Vagina (tissue), 2 donors: ENCODE measurements around the gene JAGN1. TPM values are rescaled to one million over a fixed set of nuclear protein-coding genes. Genes with fewer than 3 reads are reported as not detected.

ENCODE experiments used
- DNase-seq, 2 donors: peaks; one replicate each; pipeline ENCODE4 v3.0.0-alpha.2; 2017; ENCODE audit errors: extremely low spot score in 2 of 2
- H3K27ac ChIP-seq: fragments of 200-600 bp; sonication (generic); one replicate; pipeline ENCODE4 v1.5.1; 2019
- H3K27me3 ChIP-seq: fragments of 200-600 bp; sonication (generic); one replicate; pipeline ENCODE4 v1.5.1; 2019
- H3K36me3 ChIP-seq, 2 donors: fragments of 200-600 bp; sonication (generic); one replicate each; pipeline ENCODE4 v1.5.1; 2017 to 2019
- H3K4me1 ChIP-seq: fragments of 200-600 bp; sonication (generic); one replicate; pipeline ENCODE4 v1.5.1; 2019
- H3K4me3 ChIP-seq, 2 donors: fragments of 200-600 bp; sonication (generic); 1 replicate in 1 of 2; 2 replicates in 1 of 2; pipeline ENCODE4 v1.5.1; 2016 to 2019
- H3K9me3 ChIP-seq: fragments of 200-600 bp; sonication (generic); one replicate; pipeline ENCODE4 v1.5.1; 2019
- POLR2A ChIP-seq, 2 donors: fragments of 450-650 bp; IDR thresholded peaks; one replicate each; pipeline ENCODE4 v1.6.1; 2017; ENCODE audit warnings: antibody characterized with exemption in 2 of 2, mild to moderate bottlenecking in 2 of 2, moderate library complexity in 2 of 2
- POLR2AphosphoS5 ChIP-seq, 2 donors: sonication (generic); formaldehyde crosslinking; IDR thresholded peaks; one replicate each; pipeline ENCODE4 v1.9.0; 2017; ENCODE audit warnings: antibody characterized with exemption in 2 of 2, mild to moderate bottlenecking in 2 of 2, low read depth in 1 of 2; ENCODE audit not compliant: insufficient read depth in 1 of 2
- intact Hi-C: fragments of 100-400 bp; cut with DNase I; formaldehyde crosslinking; loops from one replicate; pipeline ENCODE4 v1.15.1; 2023
- total RNA-seq: library from RNA; depleted of rRNA; stranded (reverse); fragments of >200 nt; gene quantifications from one replicate; pipeline ENCODE4 v1.2.3, GENCODE V29; 2016
- TF ChIP-seq, protein P1 (sequence below), 3 experiments: fragments of 450-650 bp in 2 of 3; fragments of 200-600 bp in 1 of 3; sonication (generic) in 1 of 3; IDR thresholded peaks; one replicate each; pipeline ENCODE4 v1.5.1; 2017 to 2019; ENCODE audit warnings: antibody characterized with exemption in 3 of 3, mild to moderate bottlenecking in 2 of 3, moderate library complexity in 2 of 3

Gene JAGN1
- total RNA-seq, 1 donor from 2014 or later: 32.7 TPM

DNA sequence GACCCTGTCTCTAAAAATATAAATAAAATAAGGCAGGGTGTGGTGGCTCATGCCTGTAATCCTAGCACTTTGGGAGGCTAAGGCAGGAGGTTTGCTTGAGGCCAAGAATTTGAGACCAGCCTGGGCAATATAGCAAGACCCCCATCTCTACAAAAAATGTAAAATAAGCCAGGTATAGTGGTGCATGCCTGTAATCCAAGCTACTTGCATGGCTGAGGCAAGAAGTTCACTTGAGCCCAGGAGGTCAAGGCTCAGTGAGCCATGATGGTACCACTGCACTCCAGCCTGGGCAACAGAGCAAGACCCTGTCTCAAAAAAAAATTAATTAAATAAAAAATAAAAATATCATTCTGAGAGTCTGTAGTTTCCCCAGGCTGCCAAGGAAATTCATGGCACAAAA is 4.1 kb upstream of the JAGN1 start:
- no peak overlapping the region for H3K27ac ChIP-seq
- H3K4me1 ChIP-seq: peaks cover 31% of the 10 kb centered on the region
- H3K9me3 ChIP-seq: no peaks in the 10 kb centered on the region
- TF ChIP-seq, protein P1, sequence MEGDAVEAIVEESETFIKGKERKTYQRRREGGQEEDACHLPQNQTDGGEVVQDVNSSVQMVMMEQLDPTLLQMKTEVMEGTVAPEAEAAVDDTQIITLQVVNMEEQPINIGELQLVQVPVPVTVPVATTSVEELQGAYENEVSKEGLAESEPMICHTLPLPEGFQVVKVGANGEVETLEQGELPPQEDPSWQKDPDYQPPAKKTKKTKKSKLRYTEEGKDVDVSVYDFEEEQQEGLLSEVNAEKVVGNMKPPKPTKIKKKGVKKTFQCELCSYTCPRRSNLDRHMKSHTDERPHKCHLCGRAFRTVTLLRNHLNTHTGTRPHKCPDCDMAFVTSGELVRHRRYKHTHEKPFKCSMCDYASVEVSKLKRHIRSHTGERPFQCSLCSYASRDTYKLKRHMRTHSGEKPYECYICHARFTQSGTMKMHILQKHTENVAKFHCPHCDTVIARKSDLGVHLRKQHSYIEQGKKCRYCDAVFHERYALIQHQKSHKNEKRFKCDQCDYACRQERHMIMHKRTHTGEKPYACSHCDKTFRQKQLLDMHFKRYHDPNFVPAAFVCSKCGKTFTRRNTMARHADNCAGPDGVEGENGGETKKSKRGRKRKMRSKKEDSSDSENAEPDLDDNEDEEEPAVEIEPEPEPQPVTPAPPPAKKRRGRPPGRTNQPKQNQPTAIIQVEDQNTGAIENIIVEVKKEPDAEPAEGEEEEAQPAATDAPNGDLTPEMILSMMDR (IDR thresholded peaks at IDR 0.05): no peak
- no peak for TF ChIP-seq POLR2A (IDR thresholded peaks at IDR 0.05)
- no peak for TF ChIP-seq POLR2AphosphoS5 (IDR thresholded peaks at IDR 0.05; ENCODE audit: insufficient read depth in 1 of 2, low read depth in 1 of 2)
- H3K4me3 ChIP-seq: no peak overlapping the region
- no peaks in the 10 kb centered on the region for H3K27me3 ChIP-seq
- intact Hi-C loops: no loop called here
- DNase-seq: no peak
- no peaks in the 10 kb centered on the region for H3K36me3 ChIP-seq

DNA sequence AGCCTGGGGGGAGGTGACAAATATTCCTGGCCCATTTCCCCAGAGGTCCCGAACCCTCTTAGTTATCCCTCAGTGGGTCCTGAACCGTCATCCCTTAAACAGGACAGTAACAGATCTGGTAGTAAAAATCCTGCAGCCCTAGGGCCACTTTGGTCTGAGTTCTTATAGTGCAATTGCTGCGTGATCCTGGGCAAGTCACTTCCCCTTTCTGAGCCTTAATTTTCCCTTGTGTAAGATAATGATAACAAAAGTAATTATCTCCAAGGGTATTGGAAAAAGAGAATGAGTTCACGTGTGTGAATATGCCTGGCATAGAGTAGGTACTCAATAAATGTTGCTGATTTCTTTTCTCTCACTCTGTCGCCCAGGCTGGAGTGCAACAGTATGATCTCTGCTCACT is 2.9 kb upstream of the JAGN1 start:
- no peaks in the 10 kb centered on the region for H3K27me3 ChIP-seq

DNA sequence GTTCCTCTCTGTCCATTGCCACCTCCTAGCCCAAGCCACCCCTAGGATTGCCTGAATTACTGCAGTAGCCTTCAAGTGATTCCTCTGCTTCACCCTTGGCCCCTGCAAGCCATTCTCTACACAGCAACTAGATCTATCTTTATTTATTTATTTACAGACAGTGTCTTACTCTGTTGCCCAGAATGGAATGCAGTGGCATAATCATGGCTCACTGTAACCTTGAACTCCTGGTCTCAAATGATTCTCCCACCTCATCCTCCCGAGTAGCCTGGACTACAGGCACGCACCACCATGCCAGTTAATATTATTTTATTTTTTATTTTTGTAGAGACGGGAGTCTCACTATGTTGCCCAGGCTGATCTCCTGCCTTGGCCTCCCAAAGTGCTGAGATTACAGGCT is 1.9 kb upstream of the JAGN1 start:
- TF ChIP-seq POLR2AphosphoS5 (IDR thresholded peaks at IDR 0.05; ENCODE audit: insufficient read depth in 1 of 2, low read depth in 1 of 2) (no peak), POLR2A (IDR thresholded peaks at IDR 0.05) (no peak)
- TF ChIP-seq, protein P1 (IDR thresholded peaks at IDR 0.05): no peak
- intact Hi-C loops: no loop called here
- no peaks in the 10 kb centered on the region for H3K9me3 ChIP-seq

More for the DNA sequence above, 2.9 kb upstream of the JAGN1 start:
- Histone ChIP-seq H3K4me1 (peaks cover 43% of the 10 kb centered on the region), H3K4me3 (no peak overlapping the region), H3K9me3 (no peaks in the 10 kb centered on the region), H3K36me3 (peaks cover 0 to 6% of the 10 kb centered on the region in 2 donors), H3K27ac (no peak overlapping the region)
- no peak for DNase-seq
- intact Hi-C loops: no loop called here
- TF ChIP-seq POLR2AphosphoS5 (IDR thresholded peaks at IDR 0.05; ENCODE audit: insufficient read depth in 1 of 2, low read depth in 1 of 2) (no peak), POLR2A (IDR thresholded peaks at IDR 0.05) (no peak)
- TF ChIP-seq, protein P1 (IDR thresholded peaks at IDR 0.05): no peak

DNA sequence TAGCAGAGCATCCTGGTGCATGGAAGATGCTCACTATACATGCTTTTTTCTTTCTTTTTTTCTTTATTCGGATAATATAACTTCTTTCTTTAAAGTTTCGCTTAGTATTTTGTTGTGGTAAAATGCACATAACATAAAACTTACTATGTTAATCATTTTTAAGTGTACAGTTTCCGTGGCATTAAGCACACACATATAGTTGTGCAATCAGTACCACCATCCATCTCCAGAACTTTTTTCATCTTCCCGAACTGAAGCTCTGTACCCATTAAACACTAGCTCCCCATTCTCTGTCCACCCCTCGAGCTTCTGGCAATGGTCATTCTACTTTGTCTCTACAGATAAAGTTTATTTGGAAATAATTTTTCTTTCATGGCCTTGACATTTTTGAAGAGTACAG is 1.0 kb upstream of the JAGN1 start:
- H3K27me3 ChIP-seq: no peaks in the 10 kb centered on the region
- intact Hi-C loops: no loop called here
- TF ChIP-seq, protein P1 (IDR thresholded peaks at IDR 0.05): no peak
- TF ChIP-seq POLR2A (IDR thresholded peaks at IDR 0.05): no peak
- TF ChIP-seq POLR2AphosphoS5 (IDR thresholded peaks at IDR 0.05; ENCODE audit: insufficient read depth in 1 of 2, low read depth in 1 of 2): no peak
- H3K4me3 ChIP-seq: no peak overlapping the region
- no peaks in the 10 kb centered on the region for H3K9me3 ChIP-seq
- H3K36me3 ChIP-seq: peaks cover 0 to 15% of the 10 kb centered on the region in 2 donors
- no peak for DNase-seq
- peaks cover 53% of the 10 kb centered on the region for H3K4me1 ChIP-seq
- no peak overlapping the region for H3K27ac ChIP-seq

More for the DNA sequence above, 1.9 kb upstream of the JAGN1 start:
- Histone ChIP-seq H3K27me3 (no peaks in the 10 kb centered on the region), H3K36me3 (peaks cover 0 to 15% of the 10 kb centered on the region in 2 donors), H3K4me1 (peaks cover 51% of the 10 kb centered on the region), H3K4me3 (no peak overlapping the region), H3K27ac (no peak overlapping the region)
- no peak for DNase-seq

DNA sequence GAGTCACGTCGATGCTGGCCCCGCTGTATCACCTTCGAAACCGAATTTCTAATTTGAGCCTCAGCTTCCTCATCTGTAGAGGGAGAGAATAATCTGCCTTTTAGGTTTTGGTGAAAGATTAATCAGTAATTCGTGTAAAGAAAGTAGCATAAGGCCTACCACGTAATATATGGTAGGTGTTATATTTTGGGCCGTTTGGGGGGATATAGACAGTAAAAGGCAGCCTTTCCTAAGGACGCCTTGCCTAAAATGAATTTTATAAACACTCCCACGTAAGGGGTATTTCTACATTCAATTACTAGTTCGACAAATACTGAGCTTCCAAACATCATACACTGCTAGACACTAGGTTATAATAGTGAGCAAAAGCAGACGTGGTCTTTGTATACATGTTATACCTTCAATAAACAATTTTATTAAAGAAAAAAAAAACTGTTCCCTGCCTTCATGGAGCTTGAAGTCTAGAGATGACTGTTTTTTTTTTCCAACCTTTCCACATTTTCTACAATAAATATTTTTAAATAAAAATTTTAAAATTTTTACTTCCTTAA is 737 bp downstream of the JAGN1 start:
- peak overlapping the region; percentile 94 for H3K27ac ChIP-seq
- no peak for DNase-seq
- no peaks in the 10 kb centered on the region for H3K9me3 ChIP-seq
- no peaks in the 10 kb centered on the region for H3K27me3 ChIP-seq
- intact Hi-C loops: no loop called here
- peaks cover 0 to 15% of the 10 kb centered on the region in 2 donors for H3K36me3 ChIP-seq
- H3K4me1 ChIP-seq: peaks cover 45% of the 10 kb centered on the region
- peak overlapping the region; percentile 79 to 93 for H3K4me3 ChIP-seq
- TF ChIP-seq POLR2A (IDR thresholded peaks at IDR 0.05) (no peak), POLR2AphosphoS5 (IDR thresholded peaks at IDR 0.05; ENCODE audit: insufficient read depth in 1 of 2, low read depth in 1 of 2) (no peak)
- TF ChIP-seq, protein P1 (IDR thresholded peaks at IDR 0.05): no peak
